ENCODE results near the gene CXCL8.
A peak's percentile ranks its signal among the peaks of the same experiment; 100 is the strongest.

The CXCL8 gene

GRCh38 chr4:73718375-73719373, 21.7 kb upstream of the CXCL8 start:
- H3F3A ChIP-seq (ENCODE audit: low read depth) = no peaks in the 10 kb centered on the region; the same call in 1 of the 2 replicates
- H3K4me2 ChIP-seq (ENCODE audit: low read depth, low read length, poor library complexity, severe bottlenecking) = peak overlapping the region; percentile 32
- no peaks in the 10 kb centered on the region for H3K9me2 ChIP-seq (replicated peaks; ENCODE audit: low read depth, low read length)
- H3K9ac ChIP-seq (ENCODE audit: low read depth, low read length, poor library complexity, severe bottlenecking) = no peak overlapping the region
- no peak for TF ChIP-seq EZH2phosphoT487 (IDR thresholded peaks at IDR 0.05; ENCODE audit: borderline replicate concordance)
- TF ChIP-seq, protein P1, sequence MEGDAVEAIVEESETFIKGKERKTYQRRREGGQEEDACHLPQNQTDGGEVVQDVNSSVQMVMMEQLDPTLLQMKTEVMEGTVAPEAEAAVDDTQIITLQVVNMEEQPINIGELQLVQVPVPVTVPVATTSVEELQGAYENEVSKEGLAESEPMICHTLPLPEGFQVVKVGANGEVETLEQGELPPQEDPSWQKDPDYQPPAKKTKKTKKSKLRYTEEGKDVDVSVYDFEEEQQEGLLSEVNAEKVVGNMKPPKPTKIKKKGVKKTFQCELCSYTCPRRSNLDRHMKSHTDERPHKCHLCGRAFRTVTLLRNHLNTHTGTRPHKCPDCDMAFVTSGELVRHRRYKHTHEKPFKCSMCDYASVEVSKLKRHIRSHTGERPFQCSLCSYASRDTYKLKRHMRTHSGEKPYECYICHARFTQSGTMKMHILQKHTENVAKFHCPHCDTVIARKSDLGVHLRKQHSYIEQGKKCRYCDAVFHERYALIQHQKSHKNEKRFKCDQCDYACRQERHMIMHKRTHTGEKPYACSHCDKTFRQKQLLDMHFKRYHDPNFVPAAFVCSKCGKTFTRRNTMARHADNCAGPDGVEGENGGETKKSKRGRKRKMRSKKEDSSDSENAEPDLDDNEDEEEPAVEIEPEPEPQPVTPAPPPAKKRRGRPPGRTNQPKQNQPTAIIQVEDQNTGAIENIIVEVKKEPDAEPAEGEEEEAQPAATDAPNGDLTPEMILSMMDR (conservative IDR thresholded peaks at IDR 0.05; ENCODE audit: low read length) = no peak
- H3K27me3 ChIP-seq (ENCODE audit: insufficient read depth, low read length, poor library complexity, severe bottlenecking) = no peaks in the 10 kb centered on the region
- no peaks in the 10 kb centered on the region for H4K20me1 ChIP-seq (ENCODE audit: insufficient read depth, low read length, poor library complexity, severe bottlenecking)
- peaks cover 26% of the 10 kb centered on the region for H3K4me1 ChIP-seq (ENCODE audit: insufficient read depth, low read length, poor library complexity, severe bottlenecking)
- no peaks in the 10 kb centered on the region for H3K9me3 ChIP-seq (ENCODE audit: insufficient read depth, low read depth, low read length)
- H3K4me3 ChIP-seq (ENCODE audit: low read length, poor library complexity, severe bottlenecking) = no peak overlapping the region
- peak overlapping the region; percentile 38; the same call in 1 of the 2 replicates for H2AFZ ChIP-seq (ENCODE audit: low read length)
- H3K36me3 ChIP-seq (ENCODE audit: insufficient read depth, low read length) = no peaks in the 10 kb centered on the region
- H3K79me2 ChIP-seq (ENCODE audit: insufficient read depth, low read length) = no peaks in the 10 kb centered on the region

- no peaks in the 10 kb centered on the region for H3K9me2 ChIP-seq (replicated peaks; ENCODE audit: low read depth, low read length)
- no peaks in the 10 kb centered on the region for H3K36me3 ChIP-seq (ENCODE audit: insufficient read depth, low read length)
- H3K79me2 ChIP-seq (ENCODE audit: insufficient read depth, low read length) = no peaks in the 10 kb centered on the region
- H3K4me2 ChIP-seq (ENCODE audit: low read depth, low read length, poor library complexity, severe bottlenecking) = no peak overlapping the region
- no peaks in the 10 kb centered on the region for H3K9me3 ChIP-seq (ENCODE audit: insufficient read depth, low read depth, low read length)
- H2AFZ ChIP-seq (ENCODE audit: low read length) = no peak overlapping the region
- no peaks in the 10 kb centered on the region for H3K27me3 ChIP-seq (ENCODE audit: insufficient read depth, low read length, poor library complexity, severe bottlenecking)
- TF ChIP-seq EZH2phosphoT487 (IDR thresholded peaks at IDR 0.05; ENCODE audit: borderline replicate concordance) = no peak
- TF ChIP-seq, protein P1 (conservative IDR thresholded peaks at IDR 0.05; ENCODE audit: low read length) = no peak
- no peak overlapping the region for H3K4me3 ChIP-seq (ENCODE audit: low read length, poor library complexity, severe bottlenecking)
- H3K4me1 ChIP-seq (ENCODE audit: insufficient read depth, low read length, poor library complexity, severe bottlenecking) = peaks cover 18% of the 10 kb centered on the region
- no peaks in the 10 kb centered on the region for H4K20me1 ChIP-seq (ENCODE audit: insufficient read depth, low read length, poor library complexity, severe bottlenecking)
- no peak overlapping the region for H3K9ac ChIP-seq (ENCODE audit: low read depth, low read length, poor library complexity, severe bottlenecking)
- H3F3A ChIP-seq (ENCODE audit: low read depth) = no peaks in the 10 kb centered on the region; the same call in 1 of the 2 replicates
Measured at GRCh38 chr4:73721435-73721834, 18.9 kb upstream of the CXCL8 start.

GRCh38 chr4:73721909-73722308, 18.5 kb upstream of the CXCL8 start:
- Histone ChIP-seq H3K9ac (ENCODE audit: low read depth, low read length, poor library complexity, severe bottlenecking) (no peak overlapping the region), H3K36me3 (ENCODE audit: insufficient read depth, low read length) (no peaks in the 10 kb centered on the region), H3F3A (ENCODE audit: low read depth) (no peaks in the 10 kb centered on the region; the same call in 1 of the 2 replicates), H3K9me3 (ENCODE audit: insufficient read depth, low read depth, low read length) (no peaks in the 10 kb centered on the region), H3K27me3 (ENCODE audit: insufficient read depth, low read length, poor library complexity, severe bottlenecking) (no peaks in the 10 kb centered on the region), H4K20me1 (ENCODE audit: insufficient read depth, low read length, poor library complexity, severe bottlenecking) (no peaks in the 10 kb centered on the region), H3K4me1 (ENCODE audit: insufficient read depth, low read length, poor library complexity, severe bottlenecking) (peaks cover 18% of the 10 kb centered on the region), H3K4me2 (ENCODE audit: low read depth, low read length, poor library complexity, severe bottlenecking) (no peak overlapping the region), H3K79me2 (ENCODE audit: insufficient read depth, low read length) (no peaks in the 10 kb centered on the region), H3K4me3 (ENCODE audit: low read length, poor library complexity, severe bottlenecking) (no peak overlapping the region), H2AFZ (ENCODE audit: low read length) (no peak overlapping the region), H3K9me2 (replicated peaks; ENCODE audit: low read depth, low read length) (no peaks in the 10 kb centered on the region)
- TF ChIP-seq EZH2phosphoT487 (IDR thresholded peaks at IDR 0.05; ENCODE audit: borderline replicate concordance) = no peak
- TF ChIP-seq, protein P1 (conservative IDR thresholded peaks at IDR 0.05; ENCODE audit: low read length) = no peak
